GM12874 (cell line): ENCODE results near the gene CCDC178.

ENCODE experiments used
- CTCF ChIP-seq: IDR thresholded peaks from 2 replicates; pipeline ENCODE4 v1.5.1; 2011; ENCODE audit warnings: low read depth, mild to moderate bottlenecking, control low read depth, low read length, moderate library complexity; ENCODE audit not compliant: insufficient read depth

CCDC178 gene

GRCh38 chr18:33183136-33183535, 257.4 kb downstream of the CCDC178 start:
- TF ChIP-seq CTCF = no peak

- no peak for TF ChIP-seq CTCF
Measured at GRCh38 chr18:33181016-33181415, 259.5 kb downstream of the CCDC178 start.

GRCh38 chr18:33169218-33169617, 271.3 kb downstream of the CCDC178 start:
- TF ChIP-seq CTCF = no peak

- TF ChIP-seq CTCF = no peak
Measured at GRCh38 chr18:33161131-33161530, 279.4 kb downstream of the CCDC178 start.

- no peak for TF ChIP-seq CTCF
Measured at GRCh38 chr18:33159151-33159550, 281.4 kb downstream of the CCDC178 start.

GRCh38 chr18:33157893-33158292, 282.6 kb downstream of the CCDC178 start:
- no peak for TF ChIP-seq CTCF

- no peak for TF ChIP-seq CTCF
Measured at GRCh38 chr18:33156906-33157470, 283.5 kb downstream of the CCDC178 start.
